ENCODE measurements around the gene ARID2. TPM values are rescaled to one million over a fixed set of nuclear protein-coding genes. Genes with fewer than 3 reads are reported as not detected.

The ARID2 gene
- polyA plus RNA-seq, 1 donor: 17.2 TPM

DNA sequence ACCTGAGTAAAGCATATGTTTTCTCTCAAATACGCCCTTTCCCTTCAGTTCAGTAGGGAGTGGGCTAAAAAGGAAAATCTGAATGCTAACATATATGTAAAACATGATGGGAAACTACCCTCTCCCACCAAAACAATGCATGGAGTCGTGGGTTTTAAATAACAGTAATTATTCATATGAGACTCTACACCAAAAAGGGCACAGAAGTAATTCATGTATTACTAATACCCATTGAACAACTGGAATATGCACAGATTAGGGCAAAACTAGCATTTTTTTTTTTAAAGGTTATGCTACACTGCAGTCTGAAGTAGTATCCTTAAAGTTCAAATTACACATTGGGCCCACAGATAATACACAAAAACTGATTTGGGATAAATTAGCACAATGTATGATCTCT lies 8.1 kb upstream of the ARID2 start:
- Histone ChIP-seq H3K27ac (ENCODE audit: low read length) (no peak overlapping the region), H3K9me3 (ENCODE audit: control insufficient read depth, low read depth, low read length) (no peaks in the 10 kb centered on the region), H3K4me3 (ENCODE audit: low read length) (no peak overlapping the region), H3K36me3 (ENCODE audit: control insufficient read depth, insufficient read depth, low read length) (no peaks in the 10 kb centered on the region), H3K4me1 (ENCODE audit: control insufficient read depth, insufficient read depth, low read length) (peaks cover 4% of the 10 kb centered on the region), H3K27me3 (ENCODE audit: control insufficient read depth, insufficient read depth, low read length) (no peaks in the 10 kb centered on the region)
- WGBS (ENCODE audit: insufficient coverage, low lambda C conversion rate): 100% methylated on average over 1 of the region's 2 CpGs
- DNase-seq: no peak

DNA sequence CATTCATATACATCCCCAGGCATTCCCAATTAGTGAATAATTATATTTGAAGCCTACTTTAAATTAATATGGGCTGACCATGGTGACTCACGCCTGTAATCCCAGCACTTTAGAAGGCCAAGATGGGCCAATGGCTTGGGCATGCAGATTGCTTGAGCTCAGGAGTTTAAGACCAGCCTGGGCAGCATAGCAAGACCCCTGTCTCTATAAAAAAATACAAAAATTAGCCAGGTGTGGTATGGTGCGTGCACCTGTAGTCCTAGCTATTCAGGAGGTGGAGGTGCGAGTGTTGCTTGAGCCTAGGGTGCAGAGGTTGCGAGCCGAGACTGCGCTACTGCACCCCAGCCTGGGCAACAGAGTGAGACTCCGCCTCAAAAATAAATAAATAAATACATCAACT lies 7.6 kb upstream of the ARID2 start:
- Histone ChIP-seq H3K27me3 (ENCODE audit: control insufficient read depth, insufficient read depth, low read length) (no peaks in the 10 kb centered on the region), H3K27ac (ENCODE audit: low read length) (no peak overlapping the region), H3K4me1 (ENCODE audit: control insufficient read depth, insufficient read depth, low read length) (peaks cover 4% of the 10 kb centered on the region), H3K36me3 (ENCODE audit: control insufficient read depth, insufficient read depth, low read length) (no peaks in the 10 kb centered on the region), H3K4me3 (ENCODE audit: low read length) (no peak overlapping the region), H3K9me3 (ENCODE audit: control insufficient read depth, low read depth, low read length) (no peaks in the 10 kb centered on the region)
- DNase-seq: no peak
- no CpG with 5 or more reads among the region's 7 CpGs for WGBS (ENCODE audit: insufficient coverage, low lambda C conversion rate)

DNA sequence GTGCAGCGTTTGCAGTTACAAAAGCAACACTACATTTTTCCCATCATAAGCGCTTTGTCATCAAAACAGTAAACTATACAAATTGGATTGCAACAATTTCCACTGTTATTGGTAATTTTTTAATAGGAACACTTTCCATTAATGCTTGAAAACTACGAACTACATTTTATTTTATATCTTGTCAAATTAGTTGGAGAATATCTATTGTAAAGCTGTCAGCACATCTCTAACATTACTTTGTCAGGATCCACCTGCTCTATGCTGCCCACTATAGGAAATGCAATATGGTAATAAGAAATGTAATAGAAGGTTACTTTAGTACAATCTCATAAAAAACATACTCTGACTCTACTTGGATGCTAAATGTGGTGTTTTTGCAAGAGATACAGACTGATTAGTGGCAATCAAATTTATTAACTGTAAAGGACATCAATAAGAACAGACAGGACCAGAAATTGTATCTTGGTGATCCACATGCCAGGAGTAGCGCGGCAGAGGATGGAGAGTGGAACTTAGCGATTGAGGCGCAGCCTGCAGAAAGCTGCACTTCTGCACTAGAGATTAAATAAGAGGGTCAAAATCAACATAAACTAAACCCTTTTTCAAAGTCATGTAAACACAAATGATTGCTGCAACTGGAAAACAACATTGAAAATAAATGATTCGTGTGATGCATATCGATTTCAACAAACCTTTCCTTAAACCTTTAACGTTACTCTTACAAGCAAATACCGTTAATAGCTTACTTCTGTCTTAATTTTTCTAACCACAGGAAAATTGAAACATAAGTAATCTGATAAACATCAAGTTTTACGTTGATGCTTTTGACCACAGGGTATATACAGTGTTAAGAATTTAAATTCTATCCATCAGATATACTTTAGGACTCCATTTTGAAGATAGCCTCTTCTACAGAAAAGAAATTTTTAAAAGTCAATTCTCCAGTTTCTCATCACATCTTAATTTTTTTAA lies 3.6 kb upstream of the ARID2 start:
- no peaks in the 10 kb centered on the region for H3K9me3 ChIP-seq (ENCODE audit: control insufficient read depth, low read depth, low read length)
- peak overlapping the region; percentile 100 for H3K27ac ChIP-seq (ENCODE audit: low read length)
- H3K4me1 ChIP-seq (ENCODE audit: control insufficient read depth, insufficient read depth, low read length): peaks cover 4% of the 10 kb centered on the region
- DNase-seq: peak; percentile 21 to 71
- 3% methylated on average over 6 of the region's 12 CpGs for WGBS (ENCODE audit: insufficient coverage, low lambda C conversion rate)
- H3K4me3 ChIP-seq (ENCODE audit: low read length): peak overlapping the region; percentile 94
- no peaks in the 10 kb centered on the region for H3K36me3 ChIP-seq (ENCODE audit: control insufficient read depth, insufficient read depth, low read length)
- no peaks in the 10 kb centered on the region for H3K27me3 ChIP-seq (ENCODE audit: control insufficient read depth, insufficient read depth, low read length)

DNA sequence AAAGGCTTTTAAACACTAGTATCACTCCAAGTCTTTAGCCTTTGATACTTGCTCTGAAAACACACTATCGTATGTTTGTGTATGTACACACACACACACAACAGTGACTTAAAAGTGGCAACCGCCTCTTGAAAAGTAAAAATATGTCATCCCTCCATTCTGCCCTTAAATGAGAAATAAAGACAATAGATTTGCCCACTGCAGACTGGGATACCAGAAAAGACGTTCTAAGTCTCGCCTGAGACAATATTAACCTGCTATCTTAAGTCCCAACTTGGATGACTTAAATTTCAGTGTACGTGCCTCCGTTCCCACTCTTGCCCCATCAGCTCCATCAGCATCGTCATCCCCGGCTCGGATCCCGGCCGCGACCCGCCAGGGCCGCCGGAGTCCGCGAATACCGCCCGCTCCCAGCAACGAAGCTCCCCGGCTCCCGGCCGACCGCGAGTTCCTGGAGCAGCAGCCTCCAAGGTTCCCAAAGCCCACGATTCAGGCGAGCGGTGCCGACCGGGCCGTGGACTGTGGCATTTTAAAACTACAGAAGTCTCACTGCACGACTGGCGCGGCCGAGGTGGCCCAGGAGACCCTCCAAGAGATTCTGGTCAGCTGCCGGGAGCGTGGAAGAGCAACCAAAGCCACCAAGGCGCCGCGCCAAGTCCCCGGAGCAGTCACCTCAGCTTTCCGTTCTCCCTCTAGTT lies 2.8 kb upstream of the ARID2 start:
- Histone ChIP-seq H3K4me3 (ENCODE audit: low read length) (peak overlapping the region; percentile 94), H3K36me3 (ENCODE audit: control insufficient read depth, insufficient read depth, low read length) (no peaks in the 10 kb centered on the region), H3K9me3 (ENCODE audit: control insufficient read depth, low read depth, low read length) (no peaks in the 10 kb centered on the region), H3K27me3 (ENCODE audit: control insufficient read depth, insufficient read depth, low read length) (no peaks in the 10 kb centered on the region), H3K27ac (ENCODE audit: low read length) (peak overlapping the region; percentile 100), H3K4me1 (ENCODE audit: control insufficient read depth, insufficient read depth, low read length) (peaks cover 4% of the 10 kb centered on the region)
- no CpG with 5 or more reads among the region's 42 CpGs for WGBS (ENCODE audit: insufficient coverage, low lambda C conversion rate)
- no peak for DNase-seq

DNA sequence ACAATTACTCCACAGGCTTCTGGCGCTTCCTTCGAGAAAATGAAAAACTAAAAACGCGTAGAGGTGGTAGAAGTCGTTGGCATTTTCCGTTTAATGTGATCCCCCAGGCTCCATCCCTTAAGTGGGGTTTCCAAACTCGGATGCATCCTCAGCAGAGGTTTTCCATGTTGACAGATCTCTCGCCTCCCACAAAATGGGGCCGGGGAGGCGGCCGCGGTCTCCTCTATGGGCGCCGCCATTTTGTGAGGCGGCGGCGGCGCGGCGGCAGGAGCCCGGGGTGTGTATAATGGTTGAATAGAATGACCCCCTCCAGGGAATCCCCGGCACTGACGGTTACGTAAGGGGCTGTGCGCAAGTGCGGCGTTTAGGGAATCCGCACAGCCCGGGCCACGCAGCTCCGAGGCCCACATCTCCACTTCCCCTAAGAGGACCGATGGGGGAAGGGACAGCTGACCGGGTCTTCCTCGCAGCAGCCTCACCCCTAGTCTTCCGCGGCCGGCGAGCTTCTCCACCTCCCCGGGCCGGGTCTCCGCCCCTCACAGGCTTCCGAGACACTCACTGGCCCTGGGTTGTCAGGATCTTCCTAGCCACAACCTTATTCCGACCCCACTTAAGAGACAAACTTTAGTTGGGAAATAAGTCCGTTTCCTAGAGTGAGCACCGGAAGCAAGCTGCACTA lies 2.1 kb upstream of the ARID2 start:
- peak; percentile 96 to 99 for DNase-seq
- peaks cover 4% of the 10 kb centered on the region for H3K4me1 ChIP-seq (ENCODE audit: control insufficient read depth, insufficient read depth, low read length)
- H3K27ac ChIP-seq (ENCODE audit: low read length): peak overlapping the region; percentile 100
- H3K36me3 ChIP-seq (ENCODE audit: control insufficient read depth, insufficient read depth, low read length): no peaks in the 10 kb centered on the region
- H3K4me3 ChIP-seq (ENCODE audit: low read length): peak overlapping the region; percentile 94
- H3K9me3 ChIP-seq (ENCODE audit: control insufficient read depth, low read depth, low read length): no peaks in the 10 kb centered on the region
- no peaks in the 10 kb centered on the region for H3K27me3 ChIP-seq (ENCODE audit: control insufficient read depth, insufficient read depth, low read length)
- no CpG with 5 or more reads among the region's 45 CpGs for WGBS (ENCODE audit: insufficient coverage, low lambda C conversion rate)

DNA sequence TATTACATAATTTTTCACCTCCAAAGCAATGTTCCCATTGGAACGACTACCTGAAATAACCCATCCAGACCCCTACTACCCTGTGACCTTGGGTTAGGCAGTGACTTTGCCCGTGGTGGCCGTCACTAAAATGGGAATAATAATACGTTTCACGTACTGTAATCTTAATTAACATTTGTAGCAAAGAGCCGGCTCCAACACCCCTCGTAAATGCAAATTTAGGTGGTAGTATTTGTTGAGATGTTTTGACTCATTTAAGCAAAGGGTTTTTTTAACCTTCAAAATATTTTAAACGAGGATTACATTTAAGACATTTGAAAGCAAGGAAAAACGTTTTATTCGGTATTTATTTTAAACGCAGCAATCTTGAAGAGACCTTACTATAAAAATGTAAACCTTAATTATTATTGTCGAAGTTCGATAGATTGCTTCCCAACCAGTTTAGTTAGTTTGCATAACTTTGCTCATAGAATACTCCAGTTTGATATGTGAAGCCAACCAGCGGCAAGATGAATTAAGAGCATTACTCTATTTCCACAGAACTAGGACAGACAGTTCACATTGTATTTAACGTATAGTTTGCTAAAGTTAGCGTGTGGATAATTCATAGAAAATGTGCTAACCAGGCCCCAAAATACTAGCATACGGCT lies 1.4 kb upstream of the ARID2 start:
- DNase-seq: no peak
- peaks cover 4% of the 10 kb centered on the region for H3K4me1 ChIP-seq (ENCODE audit: control insufficient read depth, insufficient read depth, low read length)
- H3K36me3 ChIP-seq (ENCODE audit: control insufficient read depth, insufficient read depth, low read length): no peaks in the 10 kb centered on the region
- WGBS (ENCODE audit: insufficient coverage, low lambda C conversion rate): 0% methylated on average over 5 of the region's 17 CpGs
- H3K9me3 ChIP-seq (ENCODE audit: control insufficient read depth, low read depth, low read length): no peaks in the 10 kb centered on the region
- H3K27ac ChIP-seq (ENCODE audit: low read length): peak overlapping the region; percentile 100
- peak overlapping the region; percentile 94 for H3K4me3 ChIP-seq (ENCODE audit: low read length)
- H3K27me3 ChIP-seq (ENCODE audit: control insufficient read depth, insufficient read depth, low read length): no peaks in the 10 kb centered on the region

DNA sequence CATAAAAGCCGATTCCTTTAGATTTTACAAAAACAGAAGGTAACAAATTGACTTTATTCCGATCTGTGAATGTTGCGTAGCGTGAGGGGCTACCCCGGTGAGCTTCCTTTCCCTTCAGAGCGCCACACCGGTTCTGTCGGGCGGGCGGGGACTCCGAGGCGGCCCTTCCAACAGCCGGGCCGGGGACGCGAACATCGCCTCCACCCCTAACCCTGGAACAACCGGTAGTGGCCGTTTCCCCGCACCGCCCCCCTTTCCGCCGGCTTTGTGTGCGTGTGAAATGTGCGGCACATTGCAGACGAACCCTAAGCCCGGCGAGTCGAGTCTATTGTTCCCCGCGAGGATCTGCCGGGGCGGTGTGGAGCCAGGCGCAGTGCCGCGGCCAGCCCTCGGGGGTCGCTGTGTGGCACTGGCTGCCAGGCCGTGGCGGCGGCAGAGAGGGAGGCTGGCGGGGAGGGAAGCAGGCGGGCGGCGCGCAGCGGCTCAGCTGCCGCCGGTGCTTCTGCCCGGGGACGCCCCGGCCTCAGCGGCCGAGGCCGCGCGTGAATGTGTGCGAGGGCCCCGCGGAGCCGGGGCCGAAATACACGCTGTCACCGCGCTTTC lies 775 bp upstream of the ARID2 start:
- no CpG with 5 or more reads among the region's 65 CpGs for whole genome bisulfite sequencing (ENCODE audit: insufficient coverage, low lambda C conversion rate)
- peak; percentile 97 to 99 for DNase-seq
- H3K27ac ChIP-seq (ENCODE audit: low read length): peak overlapping the region; percentile 100
- H3K36me3 ChIP-seq (ENCODE audit: control insufficient read depth, insufficient read depth, low read length): no peaks in the 10 kb centered on the region
- H3K27me3 ChIP-seq (ENCODE audit: control insufficient read depth, insufficient read depth, low read length): no peaks in the 10 kb centered on the region
- H3K4me3 ChIP-seq (ENCODE audit: low read length): peak overlapping the region; percentile 94
- H3K9me3 ChIP-seq (ENCODE audit: control insufficient read depth, low read depth, low read length): no peaks in the 10 kb centered on the region
- H3K4me1 ChIP-seq (ENCODE audit: control insufficient read depth, insufficient read depth, low read length): peaks cover 4% of the 10 kb centered on the region

DNA sequence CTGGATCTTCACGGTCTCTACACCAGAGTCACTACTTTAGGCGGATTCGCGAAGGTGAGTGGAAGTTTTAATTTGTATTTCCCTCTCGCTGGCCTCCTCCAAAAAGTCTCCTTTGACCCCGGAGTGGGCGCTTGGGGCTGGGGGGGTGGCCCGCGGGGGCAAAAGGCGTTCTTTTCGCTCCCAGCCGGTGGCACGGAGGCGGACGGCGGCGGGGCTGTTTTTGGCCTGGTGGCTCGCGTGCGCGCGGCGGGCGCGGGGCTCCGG lies 510 bp downstream of the ARID2 start:
- no peak for DNase-seq
- Histone ChIP-seq H3K27ac (ENCODE audit: low read length) (peak overlapping the region; percentile 100), H3K36me3 (ENCODE audit: control insufficient read depth, insufficient read depth, low read length) (no peaks in the 10 kb centered on the region), H3K4me1 (ENCODE audit: control insufficient read depth, insufficient read depth, low read length) (no peaks in the 10 kb centered on the region), H3K9me3 (ENCODE audit: control insufficient read depth, low read depth, low read length) (no peaks in the 10 kb centered on the region), H3K4me3 (ENCODE audit: low read length) (peak overlapping the region; percentile 94), H3K27me3 (ENCODE audit: control insufficient read depth, insufficient read depth, low read length) (no peaks in the 10 kb centered on the region)
- no CpG with 5 or more reads among the region's 26 CpGs for WGBS (ENCODE audit: insufficient coverage, low lambda C conversion rate)

DNA sequence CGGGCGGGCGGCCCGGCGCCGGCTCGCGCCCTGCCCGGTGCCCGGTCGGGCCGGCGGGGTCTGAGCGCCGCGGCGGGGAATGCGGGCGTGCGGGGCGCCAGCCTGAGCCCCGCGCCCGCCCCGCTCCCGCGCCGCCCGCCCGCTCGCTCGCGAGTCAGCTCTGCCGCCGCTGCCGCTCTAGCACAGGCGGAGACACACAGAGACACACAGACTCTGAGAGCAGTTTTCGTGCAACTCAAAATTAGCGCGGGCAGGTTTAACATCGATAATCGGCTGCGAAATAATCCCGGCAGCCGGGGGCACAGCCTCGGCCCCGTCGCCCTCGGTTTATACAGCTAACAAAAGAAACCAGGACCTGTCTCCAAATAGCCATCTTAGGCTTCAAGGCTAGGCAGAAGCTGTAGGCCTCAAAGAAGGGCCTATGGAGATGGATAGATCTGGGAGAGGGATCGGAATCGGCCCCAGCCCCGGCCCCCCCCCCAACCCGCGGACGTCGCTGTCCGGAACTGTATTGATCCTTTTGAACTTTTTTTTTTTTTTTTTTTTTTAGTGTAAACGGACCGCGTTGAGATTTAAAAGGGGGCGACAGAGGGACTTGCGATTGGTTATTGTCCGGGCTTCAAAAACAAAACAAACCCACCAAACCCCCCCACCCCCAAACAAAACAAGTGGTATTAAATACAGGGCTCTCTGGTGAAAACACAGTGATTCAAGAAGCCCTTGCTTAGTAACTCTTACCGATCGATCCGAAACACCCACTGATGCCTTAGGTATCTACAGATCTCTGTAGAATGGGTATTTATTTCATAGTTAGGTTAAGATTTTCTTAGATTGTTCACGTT lies 1.1 kb downstream of the ARID2 start:
- Histone ChIP-seq H3K36me3 (ENCODE audit: control insufficient read depth, insufficient read depth, low read length) (no peaks in the 10 kb centered on the region), H3K27me3 (ENCODE audit: control insufficient read depth, insufficient read depth, low read length) (no peaks in the 10 kb centered on the region), H3K4me3 (ENCODE audit: low read length) (peak overlapping the region; percentile 94), H3K9me3 (ENCODE audit: control insufficient read depth, low read depth, low read length) (no peaks in the 10 kb centered on the region), H3K4me1 (ENCODE audit: control insufficient read depth, insufficient read depth, low read length) (no peaks in the 10 kb centered on the region), H3K27ac (ENCODE audit: low read length) (peak overlapping the region; percentile 100)
- peak; percentile 9 to 78 for DNase-seq
- WGBS (ENCODE audit: insufficient coverage, low lambda C conversion rate): no CpG with 5 or more reads among the region's 67 CpGs

All from large intestine (tissue), 3 donors.